Esophagus (tissue), 2 donors: Measurements from ENCODE around the gene SNAI3. TPM values are rescaled to one million over a fixed set of nuclear protein-coding genes. Genes with fewer than 3 reads are reported as not detected.

Experiments
- H3K27ac ChIP-seq, 2 donors: one replicate each; pipeline ENCODE4 v1.5.1; 2013; ENCODE audit warnings: low read depth in 2 of 2, mild to moderate bottlenecking in 2 of 2, inconsistent platforms in 1 of 2, low read length in 1 of 2, moderate library complexity in 1 of 2
- H3K27me3 ChIP-seq, 2 donors: one replicate each; pipeline ENCODE4 v1.6.1; 2013; ENCODE audit warnings: low read length in 2 of 2, control low read depth in 1 of 2, mild to moderate bottlenecking in 1 of 2; ENCODE audit not compliant: insufficient read depth in 2 of 2, control insufficient read depth in 1 of 2
- H3K36me3 ChIP-seq, 2 donors: one replicate each; pipeline ENCODE4 v1.6.1; 2013; ENCODE audit warnings: low read length in 1 of 2; ENCODE audit not compliant: control insufficient read depth in 2 of 2, insufficient read depth in 2 of 2
- H3K4me1 ChIP-seq, 2 donors: one replicate each; pipeline ENCODE4 v1.6.1; 2013; ENCODE audit warnings: low read length in 1 of 2; ENCODE audit not compliant: control insufficient read depth in 2 of 2, insufficient read depth in 2 of 2
- H3K4me3 ChIP-seq, 2 donors: one replicate each; pipeline ENCODE4 v1.5.1; 2013; ENCODE audit warnings: low read length in 2 of 2, mild to moderate bottlenecking in 2 of 2, low read depth in 1 of 2, moderate library complexity in 1 of 2
- H3K9me3 ChIP-seq, 2 donors: one replicate each; pipeline ENCODE4 v1.6.1; 2013; ENCODE audit warnings: mild to moderate bottlenecking in 2 of 2, low read depth in 1 of 2, low read length in 1 of 2, moderate library complexity in 1 of 2; ENCODE audit not compliant: control insufficient read depth in 2 of 2, insufficient read depth in 1 of 2
- WGBS, 2 donors: extraction: QIAGEN DNeasy Blood & Tissue Kit; methylation state at CpG; one replicate each; pipeline ENCODE4 v1.1.7; 2013; 5-methylcytosine and 5-hydroxymethylcytosine counted together
- polyA plus RNA-seq, 2 donors: library from polyadenylated mRNA; stranded (reverse); fragments of 200-250 nt; gene quantifications; one replicate each; pipeline ENCODE4 v1.2.3, GENCODE V29; 2013
- donor health status: healthy with polysubstance abuse.
- donor health status: Bipolar disorder and iron deficiency.

Gene SNAI3
- polyA plus RNA-seq, 2 donors, result 0.24 to 0.28 TPM

- H3K4me3 ChIP-seq, result no peak overlapping the region
- no peaks in the 10 kb centered on the region for H3K27me3 ChIP-seq
- no peaks in the 10 kb centered on the region for H3K4me1 ChIP-seq
- no peak overlapping the region for H3K27ac ChIP-seq
- 87 to 88% methylated on average over 34 of the region's 34 CpGs for WGBS, 2 donors
- H3K36me3 ChIP-seq, result peaks cover 7 to 74% of the 10 kb centered on the region in 2 donors
- H3K9me3 ChIP-seq, result no peaks in the 10 kb centered on the region
Measured at GRCh38 chr16:88730632-88731607, 44.6 kb upstream of the SNAI3 start.

- Histone ChIP-seq H3K36me3 (peaks cover 4 to 69% of the 10 kb centered on the region in 2 donors), H3K27ac (no peak overlapping the region), H3K27me3 (no peaks in the 10 kb centered on the region), H3K4me1 (no peaks in the 10 kb centered on the region), H3K9me3 (no peaks in the 10 kb centered on the region), H3K4me3 (no peak overlapping the region)
- WGBS, 2 donors, result 77 to 81% methylated on average over 20 of the region's 20 CpGs
Measured at GRCh38 chr16:88727871-88728270, 41.6 kb upstream of the SNAI3 start.

- H3K9me3 ChIP-seq, result no peaks in the 10 kb centered on the region
- H3K27ac ChIP-seq, result no peak overlapping the region
- H3K27me3 ChIP-seq, result no peaks in the 10 kb centered on the region
- H3K4me1 ChIP-seq, result no peaks in the 10 kb centered on the region
- WGBS, 2 donors, result 94% methylated on average over 28 of the region's 28 CpGs
- peaks cover 4 to 68% of the 10 kb centered on the region in 2 donors for H3K36me3 ChIP-seq
- no peak overlapping the region for H3K4me3 ChIP-seq
Measured at GRCh38 chr16:88726981-88727380, 40.7 kb upstream of the SNAI3 start.

GRCh38 chr16:88726408-88726749, 40.1 kb upstream of the SNAI3 start:
- no peak overlapping the region for H3K4me3 ChIP-seq
- no peak overlapping the region for H3K27ac ChIP-seq
- no peaks in the 10 kb centered on the region for H3K27me3 ChIP-seq
- H3K9me3 ChIP-seq, result no peaks in the 10 kb centered on the region
- WGBS, 2 donors, result 87 to 90% methylated on average over 17 of the region's 17 CpGs
- H3K4me1 ChIP-seq, result no peaks in the 10 kb centered on the region
- peaks cover 5 to 69% of the 10 kb centered on the region in 2 donors for H3K36me3 ChIP-seq

GRCh38 chr16:88725609-88726407, 39.5 kb upstream of the SNAI3 start:
- H3K36me3 ChIP-seq, result peaks cover 10 to 69% of the 10 kb centered on the region in 2 donors
- H3K4me3 ChIP-seq, result no peak overlapping the region
- 85 to 87% methylated on average over 32 of the region's 32 CpGs for WGBS, 2 donors

GRCh38 chr16:88724855-88725555, 38.7 kb upstream of the SNAI3 start:
- WGBS, 2 donors, result 86 to 87% methylated on average over 27 to 31 of the region's 31 CpGs
- H3K36me3 ChIP-seq, result peaks cover 14 to 70% of the 10 kb centered on the region in 2 donors
- no peaks in the 10 kb centered on the region for H3K4me1 ChIP-seq
- H3K9me3 ChIP-seq, result no peaks in the 10 kb centered on the region
- H3K27me3 ChIP-seq, result no peaks in the 10 kb centered on the region
- no peak overlapping the region for H3K4me3 ChIP-seq
- no peak overlapping the region for H3K27ac ChIP-seq

More at GRCh38 chr16:88725609-88726407, 39.5 kb upstream of the SNAI3 start:
- Histone ChIP-seq H3K27me3 (no peaks in the 10 kb centered on the region), H3K9me3 (no peaks in the 10 kb centered on the region), H3K4me1 (no peaks in the 10 kb centered on the region), H3K27ac (no peak overlapping the region)

- no peak overlapping the region for H3K4me3 ChIP-seq
- WGBS, 2 donors, result 93 to 95% methylated on average over 16 to 17 of the region's 17 CpGs
- no peak overlapping the region for H3K27ac ChIP-seq
- H3K4me1 ChIP-seq, result no peaks in the 10 kb centered on the region
- peaks cover 16 to 81% of the 10 kb centered on the region in 2 donors for H3K36me3 ChIP-seq
- H3K27me3 ChIP-seq, result no peaks in the 10 kb centered on the region
- no peaks in the 10 kb centered on the region for H3K9me3 ChIP-seq
Measured at GRCh38 chr16:88723911-88724310, 37.6 kb upstream of the SNAI3 start.

- Histone ChIP-seq H3K4me1 (no peaks in the 10 kb centered on the region), H3K9me3 (no peaks in the 10 kb centered on the region), H3K36me3 (peaks cover 16 to 83% of the 10 kb centered on the region in 2 donors), H3K27me3 (no peaks in the 10 kb centered on the region), H3K27ac (no peak overlapping the region), H3K4me3 (no peak overlapping the region)
- WGBS, 2 donors, result 83 to 87% methylated on average over 8 of the region's 8 CpGs
Measured at GRCh38 chr16:88723507-88723887, 37.2 kb upstream of the SNAI3 start.

- H3K36me3 ChIP-seq, result peaks cover 16 to 87% of the 10 kb centered on the region in 2 donors
- H3K27me3 ChIP-seq, result no peaks in the 10 kb centered on the region
- 93 to 94% methylated on average over 37 to 39 of the region's 39 CpGs for WGBS, 2 donors
- no peaks in the 10 kb centered on the region for H3K9me3 ChIP-seq
- no peak overlapping the region for H3K27ac ChIP-seq
- H3K4me3 ChIP-seq, result no peak overlapping the region
- H3K4me1 ChIP-seq, result no peaks in the 10 kb centered on the region
Measured at GRCh38 chr16:88722784-88723506, 36.6 kb upstream of the SNAI3 start.
